Naive B cell (primary cell): ENCODE measurements around the gene ROCK2. TPM values are rescaled to one million over a fixed set of nuclear protein-coding genes. Genes with fewer than 3 reads are reported as not detected.

Source experiments
- ATAC-seq, 2 donors: fragments of 150-1000 bp; cut with Tn5 transposase; 2 replicates each; pipeline ENCODE4 v1.10.0; 2021; ENCODE audit warnings: low read depth in 2 of 2, mild to moderate bottlenecking in 2 of 2, moderate library complexity in 2 of 2
- DNase-seq: peaks from one replicate; pipeline ENCODE4 v3.0.0; 2022
- H3K27ac Mint-ChIP-seq, 6 donors: one replicate each; pipeline ENCODE4 v1.8.0; 2020 to 2022; ENCODE audit warnings: mild to moderate bottlenecking in 6 of 6, mixed read lengths in 6 of 6, moderate library complexity in 5 of 6, inconsistent platforms in 2 of 6
- H3K27me3 Mint-ChIP-seq, 3 donors: one replicate each; pipeline ENCODE4 v1.8.0; 2021 to 2022; ENCODE audit warnings: mixed read lengths in 3 of 3, mild to moderate bottlenecking in 1 of 3
- H3K36me3 Mint-ChIP-seq, 2 donors: one replicate each; pipeline ENCODE4 v1.8.0; 2020 to 2022; ENCODE audit warnings: mixed read lengths in 2 of 2, inconsistent platforms in 1 of 2, mild to moderate bottlenecking in 1 of 2
- H3K4me1 Mint-ChIP-seq, 3 donors: one replicate each; pipeline ENCODE4 v1.8.0; 2020 to 2022; ENCODE audit warnings: mixed read lengths in 3 of 3, inconsistent platforms in 1 of 3, mild to moderate bottlenecking in 1 of 3, moderate library complexity in 1 of 3
- H3K4me3 Mint-ChIP-seq, 8 donors: one replicate each; pipeline ENCODE4 v1.8.0; 2020 to 2022; ENCODE audit warnings: mild to moderate bottlenecking in 8 of 8, mixed read lengths in 8 of 8, moderate library complexity in 8 of 8, inconsistent platforms in 2 of 8
- H3K9me3 Mint-ChIP-seq, 7 donors: one replicate each; pipeline ENCODE4 v1.8.0; 2020 to 2022; ENCODE audit warnings: mixed read lengths in 7 of 7, mild to moderate bottlenecking in 5 of 7, inconsistent platforms in 2 of 7, moderate library complexity in 1 of 7
- polyA plus RNA-seq, 6 donors: library from polyadenylated mRNA; unstranded; fragments of 300-500 nt; fragmentation: Illumina TruSeq; gene quantifications; one replicate each; pipeline ENCODE4 v1.2.3, GENCODE V29; 2021; ENCODE audit warnings: low read depth in 6 of 6

ROCK2 gene
- polyA plus RNA-seq, 6 donors from 2014 or later = 3.2 to 21.2 (median 10.0) TPM

GRCh38 chr2:11326677-11327211, 17.7 kb downstream of the ROCK2 start:
- H3K27me3 Mint-ChIP-seq = no peaks in the 10 kb centered on the region
- peaks cover 0 to 4% (median 0%) of the 10 kb centered on the region in 7 donors for H3K9me3 Mint-ChIP-seq
- no peak overlapping the region for H3K4me3 Mint-ChIP-seq
- no peaks in the 10 kb centered on the region for H3K36me3 Mint-ChIP-seq
- H3K4me1 Mint-ChIP-seq = peaks cover 10 to 24% (median 14%) of the 10 kb centered on the region in 3 donors
- H3K27ac Mint-ChIP-seq = no peak overlapping the region
- no peak for ATAC-seq
- no peak for DNase-seq

GRCh38 chr2:11325961-11326676, 18.3 kb downstream of the ROCK2 start:
- H3K4me3 Mint-ChIP-seq = no peak overlapping the region
- DNase-seq = no peak
- H3K36me3 Mint-ChIP-seq = no peaks in the 10 kb centered on the region
- peaks cover 9 to 21% (median 15%) of the 10 kb centered on the region in 3 donors for H3K4me1 Mint-ChIP-seq
- no peak for ATAC-seq
- no peaks in the 10 kb centered on the region for H3K27me3 Mint-ChIP-seq
- no peak overlapping the region for H3K27ac Mint-ChIP-seq
- peaks cover 0 to 4% (median 0%) of the 10 kb centered on the region in 7 donors for H3K9me3 Mint-ChIP-seq

GRCh38 chr2:11321847-11322246, 22.6 kb downstream of the ROCK2 start:
- no peaks in the 10 kb centered on the region for H3K27me3 Mint-ChIP-seq
- peaks cover 18 to 30% (median 21%) of the 10 kb centered on the region in 3 donors for H3K4me1 Mint-ChIP-seq
- H3K36me3 Mint-ChIP-seq = no peaks in the 10 kb centered on the region
- no peaks in the 10 kb centered on the region for H3K9me3 Mint-ChIP-seq
- H3K27ac Mint-ChIP-seq = peak overlapping the region in 1 of 6 donors; percentile 27
- DNase-seq = no peak
- no peak for ATAC-seq
- H3K4me3 Mint-ChIP-seq = no peak overlapping the region

- no peak for ATAC-seq
- Mint-ChIP-seq H3K27me3 (no peaks in the 10 kb centered on the region), H3K4me3 (no peak overlapping the region), H3K9me3 (no peaks in the 10 kb centered on the region), H3K36me3 (no peaks in the 10 kb centered on the region), H3K27ac (peak overlapping the region in 2 of 6 donors; percentile 39 to 82), H3K4me1 (peaks cover 18 to 30% (median 21%) of the 10 kb centered on the region in 3 donors)
- DNase-seq = no peak
Measured at GRCh38 chr2:11320698-11321492, 23.5 kb downstream of the ROCK2 start.

- no peak for ATAC-seq
- Mint-ChIP-seq H3K27ac (peak overlapping the region in 1 of 6 donors; percentile 9), H3K4me1 (peaks cover 18 to 30% (median 21%) of the 10 kb centered on the region in 3 donors), H3K9me3 (no peaks in the 10 kb centered on the region), H3K27me3 (no peaks in the 10 kb centered on the region), H3K36me3 (no peaks in the 10 kb centered on the region), H3K4me3 (no peak overlapping the region)
- DNase-seq = no peak
Measured at GRCh38 chr2:11319939-11320338, 24.5 kb downstream of the ROCK2 start.

GRCh38 chr2:11315074-11315705, 29.2 kb downstream of the ROCK2 start:
- Mint-ChIP-seq H3K27ac (no peak overlapping the region), H3K4me1 (peaks cover 8 to 24% (median 17%) of the 10 kb centered on the region in 3 donors), H3K27me3 (no peaks in the 10 kb centered on the region), H3K4me3 (no peak overlapping the region), H3K36me3 (no peaks in the 10 kb centered on the region), H3K9me3 (no peaks in the 10 kb centered on the region)
- ATAC-seq = no peak
- DNase-seq = no peak

GRCh38 chr2:11314487-11314886, 29.9 kb downstream of the ROCK2 start:
- Mint-ChIP-seq H3K4me3 (no peak overlapping the region), H3K36me3 (no peaks in the 10 kb centered on the region), H3K27me3 (no peaks in the 10 kb centered on the region), H3K27ac (no peak overlapping the region), H3K4me1 (peaks cover 4 to 20% (median 15%) of the 10 kb centered on the region in 3 donors), H3K9me3 (no peaks in the 10 kb centered on the region)
- no peak for DNase-seq
- no peak for ATAC-seq

GRCh38 chr2:11312770-11313471, 31.5 kb downstream of the ROCK2 start:
- Mint-ChIP-seq H3K4me3 (no peak overlapping the region), H3K36me3 (no peaks in the 10 kb centered on the region), H3K27ac (no peak overlapping the region), H3K4me1 (peaks cover 4 to 16% (median 15%) of the 10 kb centered on the region in 3 donors), H3K27me3 (no peaks in the 10 kb centered on the region), H3K9me3 (no peaks in the 10 kb centered on the region)
- ATAC-seq (no peak), DNase-seq (no peak)

GRCh38 chr2:11311543-11311942, 32.9 kb downstream of the ROCK2 start:
- Mint-ChIP-seq H3K4me3 (no peak overlapping the region), H3K36me3 (no peaks in the 10 kb centered on the region), H3K4me1 (peaks cover 6 to 24% (median 16%) of the 10 kb centered on the region in 3 donors), H3K9me3 (no peaks in the 10 kb centered on the region), H3K27ac (no peak overlapping the region), H3K27me3 (no peaks in the 10 kb centered on the region)
- no peak for DNase-seq
- no peak for ATAC-seq

- Mint-ChIP-seq H3K9me3 (no peaks in the 10 kb centered on the region), H3K4me3 (no peak overlapping the region), H3K4me1 (peaks cover 9 to 26% (median 16%) of the 10 kb centered on the region in 3 donors), H3K36me3 (no peaks in the 10 kb centered on the region), H3K27ac (no peak overlapping the region), H3K27me3 (no peaks in the 10 kb centered on the region)
- DNase-seq = no peak
- no peak for ATAC-seq
Measured at GRCh38 chr2:11310212-11310611, 34.2 kb downstream of the ROCK2 start.

GRCh38 chr2:11309706-11310105, 34.7 kb downstream of the ROCK2 start:
- Mint-ChIP-seq H3K27ac (no peak overlapping the region), H3K36me3 (no peaks in the 10 kb centered on the region), H3K4me3 (peak overlapping the region in 1 of 8 donors; percentile 54), H3K9me3 (no peaks in the 10 kb centered on the region), H3K4me1 (peaks cover 9 to 26% (median 15%) of the 10 kb centered on the region in 3 donors), H3K27me3 (no peaks in the 10 kb centered on the region)
- DNase-seq (no peak), ATAC-seq (no peak)

GRCh38 chr2:11307764-11308415, 36.5 kb downstream of the ROCK2 start:
- H3K27me3 Mint-ChIP-seq = no peaks in the 10 kb centered on the region
- H3K27ac Mint-ChIP-seq = peak overlapping the region in 2 of 6 donors; percentile 4 to 25
- no peak for ATAC-seq
- H3K4me3 Mint-ChIP-seq = no peak overlapping the region
- no peaks in the 10 kb centered on the region for H3K36me3 Mint-ChIP-seq
- no peak for DNase-seq
- H3K9me3 Mint-ChIP-seq = no peaks in the 10 kb centered on the region
- peaks cover 9 to 21% (median 12%) of the 10 kb centered on the region in 3 donors for H3K4me1 Mint-ChIP-seq
